ENCODE measurements around the gene GPATCH1.

DNA sequence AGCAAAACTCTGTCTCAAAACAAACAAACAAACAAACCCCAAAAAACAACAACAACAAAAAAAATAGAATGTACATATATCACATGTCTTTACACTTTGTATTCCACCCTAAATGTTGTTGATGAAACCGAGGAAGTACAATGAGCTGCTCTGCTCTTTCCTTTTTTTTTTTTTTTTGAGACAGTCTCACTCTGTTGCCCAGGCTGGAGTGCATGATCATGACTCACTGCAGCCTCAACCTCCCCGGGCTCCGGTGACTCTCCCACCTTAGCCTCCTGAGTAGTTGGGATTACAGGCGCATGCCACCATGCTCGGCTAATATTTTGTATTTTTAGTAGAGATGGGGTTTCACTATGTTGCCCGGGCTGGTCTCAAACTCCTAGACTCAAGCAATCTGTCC is 82.5 kb downstream of the GPATCH1 start:
- TF ChIP-seq POLR2AphosphoS5 (IDR thresholded peaks at IDR 0.05; ENCODE audit: low read depth, low read length) (no peak), SIN3A (IDR thresholded peaks at IDR 0.05; ENCODE audit: borderline replicate concordance, insufficient read depth, low read depth, low read length) (no peak)
- TF ChIP-seq, protein P1, sequence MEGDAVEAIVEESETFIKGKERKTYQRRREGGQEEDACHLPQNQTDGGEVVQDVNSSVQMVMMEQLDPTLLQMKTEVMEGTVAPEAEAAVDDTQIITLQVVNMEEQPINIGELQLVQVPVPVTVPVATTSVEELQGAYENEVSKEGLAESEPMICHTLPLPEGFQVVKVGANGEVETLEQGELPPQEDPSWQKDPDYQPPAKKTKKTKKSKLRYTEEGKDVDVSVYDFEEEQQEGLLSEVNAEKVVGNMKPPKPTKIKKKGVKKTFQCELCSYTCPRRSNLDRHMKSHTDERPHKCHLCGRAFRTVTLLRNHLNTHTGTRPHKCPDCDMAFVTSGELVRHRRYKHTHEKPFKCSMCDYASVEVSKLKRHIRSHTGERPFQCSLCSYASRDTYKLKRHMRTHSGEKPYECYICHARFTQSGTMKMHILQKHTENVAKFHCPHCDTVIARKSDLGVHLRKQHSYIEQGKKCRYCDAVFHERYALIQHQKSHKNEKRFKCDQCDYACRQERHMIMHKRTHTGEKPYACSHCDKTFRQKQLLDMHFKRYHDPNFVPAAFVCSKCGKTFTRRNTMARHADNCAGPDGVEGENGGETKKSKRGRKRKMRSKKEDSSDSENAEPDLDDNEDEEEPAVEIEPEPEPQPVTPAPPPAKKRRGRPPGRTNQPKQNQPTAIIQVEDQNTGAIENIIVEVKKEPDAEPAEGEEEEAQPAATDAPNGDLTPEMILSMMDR (IDR thresholded peaks at IDR 0.05) = no peak
- TF ChIP-seq, protein P2, sequence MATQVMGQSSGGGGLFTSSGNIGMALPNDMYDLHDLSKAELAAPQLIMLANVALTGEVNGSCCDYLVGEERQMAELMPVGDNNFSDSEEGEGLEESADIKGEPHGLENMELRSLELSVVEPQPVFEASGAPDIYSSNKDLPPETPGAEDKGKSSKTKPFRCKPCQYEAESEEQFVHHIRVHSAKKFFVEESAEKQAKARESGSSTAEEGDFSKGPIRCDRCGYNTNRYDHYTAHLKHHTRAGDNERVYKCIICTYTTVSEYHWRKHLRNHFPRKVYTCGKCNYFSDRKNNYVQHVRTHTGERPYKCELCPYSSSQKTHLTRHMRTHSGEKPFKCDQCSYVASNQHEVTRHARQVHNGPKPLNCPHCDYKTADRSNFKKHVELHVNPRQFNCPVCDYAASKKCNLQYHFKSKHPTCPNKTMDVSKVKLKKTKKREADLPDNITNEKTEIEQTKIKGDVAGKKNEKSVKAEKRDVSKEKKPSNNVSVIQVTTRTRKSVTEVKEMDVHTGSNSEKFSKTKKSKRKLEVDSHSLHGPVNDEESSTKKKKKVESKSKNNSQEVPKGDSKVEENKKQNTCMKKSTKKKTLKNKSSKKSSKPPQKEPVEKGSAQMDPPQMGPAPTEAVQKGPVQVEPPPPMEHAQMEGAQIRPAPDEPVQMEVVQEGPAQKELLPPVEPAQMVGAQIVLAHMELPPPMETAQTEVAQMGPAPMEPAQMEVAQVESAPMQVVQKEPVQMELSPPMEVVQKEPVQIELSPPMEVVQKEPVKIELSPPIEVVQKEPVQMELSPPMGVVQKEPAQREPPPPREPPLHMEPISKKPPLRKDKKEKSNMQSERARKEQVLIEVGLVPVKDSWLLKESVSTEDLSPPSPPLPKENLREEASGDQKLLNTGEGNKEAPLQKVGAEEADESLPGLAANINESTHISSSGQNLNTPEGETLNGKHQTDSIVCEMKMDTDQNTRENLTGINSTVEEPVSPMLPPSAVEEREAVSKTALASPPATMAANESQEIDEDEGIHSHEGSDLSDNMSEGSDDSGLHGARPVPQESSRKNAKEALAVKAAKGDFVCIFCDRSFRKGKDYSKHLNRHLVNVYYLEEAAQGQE (IDR thresholded peaks at IDR 0.05; ENCODE audit: insufficient read depth in 1 of 2, low read depth in 2 of 2, low read length in 1 of 2) = no peak
